Fibroblast of the aortic adventitia (primary cell): ENCODE results near the gene PCDHGA1. TPM values are rescaled to one million over a fixed set of nuclear protein-coding genes. Genes with fewer than 3 reads are reported as not detected.

Experiments
- DNase-seq: peaks from one replicate; pipeline ENCODE4 v3.0.0-alpha.2; 2010; ENCODE audit warnings: low read depth
- H3K4me3 ChIP-seq: 2 replicates; pipeline ENCODE4 v1.5.1; 2011; ENCODE audit warnings: low read depth, mild to moderate bottlenecking, control low read depth, low read length, moderate library complexity
- CTCF ChIP-seq: IDR thresholded peaks from 2 replicates; pipeline ENCODE4 v1.5.1; 2011; ENCODE audit warnings: mild to moderate bottlenecking, low read length, control low read depth, inconsistent platforms; ENCODE audit not compliant: insufficient read depth
- total RNA-seq: library from RNA; depleted of rRNA; stranded (reverse); fragments of >200 nt; gene quantifications from 2 replicates; pipeline ENCODE4 v1.2.3, GENCODE V29; 2012; ENCODE audit warnings: low replicate concordance

The PCDHGA1 gene
- total RNA-seq, 1 donor = 1.4 TPM

GRCh38 chr5:141402553-141403243, 72.4 kb downstream of the PCDHGA1 start, which contains the start of gene PCDHGA9:
Gene PCDHGA9 (plus strand): TSS chr5:141402778. CDS start chr5:141402953, 175 bp downstream.
- TF ChIP-seq CTCF = peak; percentile 48
- peak within 1 kb of the TSS; percentile 56 for H3K4me3 ChIP-seq
- DNase-seq = peak; percentile 59

GRCh38 chr5:141403387-141403786, 73.1 kb downstream of the PCDHGA1 start:
- H3K4me3 ChIP-seq = no peak overlapping the region
- no peak for TF ChIP-seq CTCF
- DNase-seq = no peak

GRCh38 chr5:141407790-141408505, 77.6 kb downstream of the PCDHGA1 start, which contains the start of gene PCDHGB6:
Gene PCDHGB6 (plus strand): TSS chr5:141408021. CDS start chr5:141408203, 182 bp downstream.
- peak; percentile 61 for DNase-seq
- peak within 1 kb of the TSS; percentile 56 for H3K4me3 ChIP-seq
- TF ChIP-seq CTCF = peak; percentile 83

GRCh38 chr5:141409598-141410306, 79.4 kb downstream of the PCDHGA1 start:
- no peak overlapping the region for H3K4me3 ChIP-seq
- DNase-seq = no peak
- TF ChIP-seq CTCF = no peak

GRCh38 chr5:141411575-141411974, 81.3 kb downstream of the PCDHGA1 start:
- H3K4me3 ChIP-seq = no peak overlapping the region
- no peak for TF ChIP-seq CTCF
- DNase-seq = no peak

GRCh38 chr5:141412854-141413539, 82.7 kb downstream of the PCDHGA1 start, which contains the start of gene PCDHGA10:
Gene PCDHGA10 (plus strand): TSS chr5:141412987. CDS start chr5:141413176, 189 bp downstream.
- peak within 1 kb of the TSS; percentile 62 for H3K4me3 ChIP-seq
- peak; percentile 82 for DNase-seq
- peak; percentile 76 for TF ChIP-seq CTCF
